Raji (cell line): ENCODE data around the gene CENPX.

Experiments used
- POLR2A ChIP-seq: IDR thresholded peaks from 2 replicates; pipeline ENCODE4 v1.6.1; 2011; ENCODE audit warnings: low read depth, low read length, control low read depth; ENCODE audit not compliant: insufficient read depth

CENPX gene

GRCh38 chr17:82004517-82005455 is 17.9 kb downstream of the CENPX start:
- TF ChIP-seq POLR2A = no peak

GRCh38 chr17:82003411-82004381 is 19.0 kb downstream of the CENPX start:
- TF ChIP-seq POLR2A = no peak

GRCh38 chr17:82001571-82002056 is 21.1 kb downstream of the CENPX start:
- no peak for TF ChIP-seq POLR2A

- no peak for TF ChIP-seq POLR2A
Observed at GRCh38 chr17:82000803-82001570, 21.7 kb downstream of the CENPX start.

DNA sequence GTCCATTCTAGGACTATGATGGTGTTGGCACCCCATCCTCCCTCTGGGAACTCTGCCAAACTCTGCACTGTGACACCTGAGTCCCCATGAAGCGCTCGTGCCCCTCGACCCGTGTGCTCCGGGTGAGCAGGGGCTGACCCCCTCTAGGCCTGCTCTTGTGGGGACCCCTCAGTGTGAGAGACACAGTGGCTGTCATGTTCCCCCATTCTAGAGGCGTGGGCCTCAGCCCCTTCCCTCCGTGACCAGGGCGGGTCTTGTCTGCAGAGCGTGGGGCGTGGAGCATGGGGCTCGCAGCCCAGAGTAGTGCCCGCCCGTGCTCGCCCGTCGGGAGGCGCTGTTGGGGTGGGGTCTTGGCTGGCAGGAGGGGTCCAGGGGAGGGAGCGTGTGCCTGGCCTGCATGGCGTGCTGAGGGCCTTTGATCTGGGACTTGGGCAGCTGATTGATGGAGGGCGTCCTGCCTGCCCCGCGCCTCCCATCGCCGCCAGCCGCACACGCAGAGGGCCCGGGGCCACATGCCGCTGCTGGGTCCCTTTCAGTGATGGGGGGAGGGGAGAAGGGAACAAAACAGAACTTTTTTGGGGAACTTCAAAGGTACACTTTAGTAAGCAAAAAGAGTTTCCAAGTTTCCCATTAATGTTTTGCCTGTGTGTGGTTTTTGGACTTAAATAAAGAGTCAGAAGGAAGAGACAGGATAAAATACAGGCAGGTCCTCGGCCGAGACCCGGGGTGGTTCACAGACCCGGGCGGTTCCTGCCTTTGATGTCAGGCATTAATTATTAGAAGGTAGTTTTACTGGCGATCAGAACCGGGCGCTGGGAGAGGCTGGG is 22.5 kb downstream of the CENPX start:
- no peak for TF ChIP-seq POLR2A

DNA sequence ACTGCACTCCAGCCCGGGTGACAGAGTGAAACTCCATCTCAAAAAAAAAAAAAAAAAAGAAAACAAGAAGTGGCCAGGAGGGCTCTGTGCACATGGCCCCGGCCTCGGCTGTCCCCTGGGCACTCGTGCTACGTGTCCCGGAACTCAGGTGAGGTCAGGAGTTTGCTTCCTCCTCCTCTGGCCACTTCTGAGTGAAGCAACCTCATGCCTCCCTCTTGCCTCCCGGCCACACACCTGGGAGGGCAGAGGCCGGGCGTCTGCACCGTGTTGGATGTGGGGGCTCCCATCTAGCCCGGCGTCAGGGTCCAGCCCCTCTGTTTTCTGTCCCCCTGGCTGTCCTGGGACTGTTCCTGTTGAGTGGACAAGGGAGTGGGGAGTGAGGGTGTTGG is 23.1 kb downstream of the CENPX start:
- TF ChIP-seq POLR2A = no peak

DNA sequence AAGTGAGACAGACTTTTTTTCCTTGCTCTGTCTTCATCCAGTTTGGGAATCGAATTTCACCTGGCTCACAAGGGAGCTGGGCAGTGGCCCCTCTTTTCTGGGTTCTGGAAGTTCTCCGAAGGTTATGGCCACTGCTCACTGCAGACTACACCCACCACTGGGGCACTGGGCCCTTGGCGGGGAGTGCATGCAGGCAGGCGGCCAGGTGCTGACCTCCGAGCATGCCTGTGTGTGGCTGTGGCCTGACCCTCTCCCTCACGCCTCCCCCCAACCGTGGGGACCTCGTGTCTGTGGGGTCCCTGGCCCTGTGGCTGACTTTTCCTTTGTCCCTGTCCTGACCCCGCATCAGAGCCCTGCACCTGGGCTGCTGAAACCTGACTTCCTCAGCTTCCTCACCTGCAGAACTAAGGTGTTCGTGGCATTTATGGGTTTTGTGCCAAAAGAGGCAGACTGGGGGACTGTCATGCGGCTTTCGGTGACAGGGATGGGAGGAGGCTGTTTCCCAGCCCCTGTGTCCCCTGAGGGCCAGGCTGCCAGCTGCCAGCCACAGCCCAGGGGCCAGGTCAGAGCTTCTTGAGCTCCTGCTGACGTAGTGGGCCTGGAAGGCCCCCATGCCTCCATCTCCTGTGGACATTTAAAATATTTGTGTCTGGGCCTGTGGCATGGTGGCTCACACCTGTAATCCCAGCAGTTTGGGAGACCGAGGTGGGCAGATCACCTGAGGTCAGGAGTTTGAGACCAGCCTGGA is 23.8 kb downstream of the CENPX start:
- TF ChIP-seq POLR2A = no peak

GRCh38 chr17:81998212-81998611 is 24.5 kb downstream of the CENPX start:
- no peak for TF ChIP-seq POLR2A

DNA sequence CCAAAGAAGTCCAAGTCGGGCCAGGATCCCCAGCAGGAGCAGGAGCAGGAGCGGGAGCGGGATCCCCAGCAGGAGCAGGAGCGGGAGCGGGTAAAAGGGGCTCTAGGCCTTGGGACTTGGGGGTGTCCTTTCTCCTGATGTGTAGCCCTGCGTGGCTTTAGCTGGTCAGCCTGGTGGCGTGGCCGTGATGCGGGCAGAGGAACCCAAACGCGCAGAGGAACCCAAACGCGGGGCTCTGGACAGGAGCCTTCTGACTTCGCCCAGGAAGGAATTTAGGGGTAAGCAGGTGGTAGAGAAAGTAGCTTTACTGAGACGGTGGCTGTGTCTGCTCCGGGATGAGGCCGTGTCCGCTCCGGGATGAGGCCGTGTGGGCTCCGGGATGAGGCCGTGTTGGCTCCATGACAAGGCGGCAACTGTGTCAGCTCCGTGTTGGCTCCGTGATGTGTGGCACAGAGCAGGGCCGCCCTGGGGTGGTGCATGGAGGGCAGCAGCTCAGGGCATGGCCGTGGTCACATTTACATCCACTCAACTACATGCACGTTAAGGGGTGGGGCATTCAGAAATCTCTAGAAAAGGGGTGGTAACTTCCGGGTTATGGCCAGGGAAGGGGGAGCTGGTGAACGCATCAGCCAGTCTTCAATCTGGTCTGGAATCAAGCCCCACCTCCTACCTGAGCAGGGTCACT is 25.8 kb downstream of the CENPX start:
- TF ChIP-seq POLR2A = no peak

DNA sequence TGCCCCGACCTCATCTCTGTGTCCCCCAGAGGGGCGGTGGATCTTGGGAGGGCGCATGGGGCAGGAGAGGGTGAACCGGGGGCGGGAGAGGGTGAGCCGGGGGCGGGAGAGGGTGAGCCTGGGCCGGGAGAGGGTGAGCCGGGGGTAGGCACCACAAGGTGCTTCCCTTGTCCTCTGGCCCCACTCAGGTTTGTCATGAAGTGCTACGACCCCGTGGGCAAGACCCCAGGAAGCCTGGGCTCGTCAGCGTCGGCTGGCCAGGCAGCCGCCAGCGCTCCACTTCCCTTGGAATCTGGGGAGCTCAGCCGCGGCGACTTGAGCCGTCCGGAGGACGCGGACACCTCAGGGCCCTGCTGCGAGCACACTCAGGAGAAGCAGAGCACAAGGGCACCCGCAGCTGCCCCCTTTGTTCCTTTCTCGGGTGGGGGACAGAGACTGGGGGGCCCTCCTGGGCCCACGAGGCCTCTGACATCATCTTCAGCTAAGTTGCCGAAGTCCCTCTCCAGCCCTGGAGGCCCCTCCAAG is 26.4 kb downstream of the CENPX start:
- no peak for TF ChIP-seq POLR2A

DNA sequence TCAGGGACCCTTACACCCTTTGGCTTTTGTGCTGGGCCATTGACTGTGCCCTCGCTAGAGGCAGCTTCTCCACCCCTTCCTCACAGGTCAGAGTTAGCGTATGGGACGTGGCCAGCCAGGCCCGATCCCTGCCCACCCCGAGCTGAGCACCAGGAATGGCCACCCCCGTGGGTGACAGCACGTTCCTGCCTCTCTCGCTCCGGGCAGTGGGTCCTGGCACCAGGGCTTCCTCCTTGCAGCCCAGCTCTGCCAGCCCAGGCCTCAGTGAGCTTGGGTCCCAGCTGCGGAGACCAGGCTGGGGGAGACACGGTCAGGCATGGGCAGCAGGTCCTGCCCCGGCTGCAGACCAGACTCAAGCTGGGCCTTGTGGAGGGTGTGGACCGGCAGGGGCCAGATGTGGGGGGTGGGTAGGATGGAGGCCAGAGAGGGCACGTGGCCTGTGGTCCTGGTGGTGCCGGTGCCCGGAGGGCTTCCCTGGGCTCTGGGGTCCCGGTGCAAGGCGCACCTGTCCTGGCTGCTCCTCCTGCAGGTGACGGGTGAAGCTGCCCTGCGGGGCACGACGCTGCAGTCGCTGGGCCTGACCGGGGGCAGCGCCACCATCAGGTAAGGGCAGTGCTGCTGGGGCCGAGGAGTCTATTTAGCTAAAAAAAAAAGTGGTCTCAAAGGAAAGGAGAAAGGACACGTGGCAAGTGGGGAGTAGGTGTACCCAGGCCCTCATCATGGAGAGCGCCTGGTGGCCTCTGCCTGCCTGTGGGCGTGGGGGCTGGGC is 27.0 kb downstream of the CENPX start:
- no peak for TF ChIP-seq POLR2A
